SU-DHL-6 (cell line): Measurements from ENCODE around the gene GNGT1.

Source experiments
- EZH2phosphoT487 ChIP-seq: fragments of 200-600 bp; sonication (generic), shearing (Covaris generic); conservative IDR thresholded peaks from 2 replicates; pipeline ENCODE4 v1.6.1; 2018; ENCODE audit warnings: mild to moderate bottlenecking, antibody characterized with exemption, low read length, moderate library complexity, mixed read lengths
- TF ChIP-seq, protein P1 (sequence below): fragments of 200-600 bp; sonication (generic); IDR thresholded peaks from one replicate; pipeline ENCODE4 v1.5.1; 2017; ENCODE audit warnings: antibody characterized with exemption, mild to moderate bottlenecking, low read length, moderate library complexity; ENCODE audit not compliant: insufficient read depth, poor library complexity, severe bottlenecking

DNA sequence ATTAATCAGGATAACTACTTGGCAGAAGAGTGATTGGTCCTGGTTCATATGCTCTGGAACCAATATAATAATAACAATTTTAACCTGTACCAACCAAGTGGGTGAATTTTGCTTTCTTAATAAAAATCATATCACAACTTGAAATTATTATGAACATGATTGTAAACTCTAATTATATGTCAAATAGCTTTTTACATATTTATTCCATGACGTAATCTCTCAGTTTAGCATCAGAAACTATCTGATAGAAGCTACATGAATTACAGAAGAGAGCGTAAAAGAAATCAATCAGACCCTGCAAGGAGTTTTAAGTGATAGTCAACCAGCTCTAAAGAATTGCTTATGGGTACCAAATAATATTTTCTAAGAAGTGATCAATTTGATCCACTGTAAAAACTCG is 25.3 kb downstream of the GNGT1 start:
- TF ChIP-seq, protein P1, sequence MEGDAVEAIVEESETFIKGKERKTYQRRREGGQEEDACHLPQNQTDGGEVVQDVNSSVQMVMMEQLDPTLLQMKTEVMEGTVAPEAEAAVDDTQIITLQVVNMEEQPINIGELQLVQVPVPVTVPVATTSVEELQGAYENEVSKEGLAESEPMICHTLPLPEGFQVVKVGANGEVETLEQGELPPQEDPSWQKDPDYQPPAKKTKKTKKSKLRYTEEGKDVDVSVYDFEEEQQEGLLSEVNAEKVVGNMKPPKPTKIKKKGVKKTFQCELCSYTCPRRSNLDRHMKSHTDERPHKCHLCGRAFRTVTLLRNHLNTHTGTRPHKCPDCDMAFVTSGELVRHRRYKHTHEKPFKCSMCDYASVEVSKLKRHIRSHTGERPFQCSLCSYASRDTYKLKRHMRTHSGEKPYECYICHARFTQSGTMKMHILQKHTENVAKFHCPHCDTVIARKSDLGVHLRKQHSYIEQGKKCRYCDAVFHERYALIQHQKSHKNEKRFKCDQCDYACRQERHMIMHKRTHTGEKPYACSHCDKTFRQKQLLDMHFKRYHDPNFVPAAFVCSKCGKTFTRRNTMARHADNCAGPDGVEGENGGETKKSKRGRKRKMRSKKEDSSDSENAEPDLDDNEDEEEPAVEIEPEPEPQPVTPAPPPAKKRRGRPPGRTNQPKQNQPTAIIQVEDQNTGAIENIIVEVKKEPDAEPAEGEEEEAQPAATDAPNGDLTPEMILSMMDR: no peak
- no peak for TF ChIP-seq EZH2phosphoT487
